Adrenal gland (tissue), 5 donors: Measurements from ENCODE around the gene AFP.

Experiments used
- CTCF ChIP-seq, 6 experiments: fragments of 450-650 bp in 4 of 6; fragments of 200-600 bp in 2 of 6; sonication (generic) in 1 of 6; IDR thresholded peaks; 1 replicate in 5 of 6; 2 replicates in 1 of 6; pipeline versions ENCODE4 v1.5.1 to v1.8.0; 2016 to 2021; ENCODE audit warnings: antibody characterized with exemption in 6 of 6, mild to moderate bottlenecking in 2 of 6, moderate library complexity in 1 of 6
- POLR2A ChIP-seq, 2 donors: fragments of 450-650 bp; IDR thresholded peaks; one replicate each; pipeline ENCODE4 v1.6.1; 2017; ENCODE audit warnings: antibody characterized with exemption in 2 of 2, mild to moderate bottlenecking in 2 of 2, moderate library complexity in 1 of 2
- donor health status: DM: no; HTN: no; CAD: no.

GRCh38 chr4:73431813-73432168 is 4.2 kb upstream of the AFP start:
- no peak for TF ChIP-seq CTCF (IDR thresholded peaks at IDR 0.05)
- no peak for TF ChIP-seq POLR2A (IDR thresholded peaks at IDR 0.05)
